Esophagus squamous epithelium (tissue), 4 donors: Measurements from ENCODE around the gene MTRR.

Experiments
- POLR2A ChIP-seq, 4 donors: fragments of 450-650 bp; IDR thresholded peaks; one replicate each; pipeline ENCODE4 v1.6.1; 2017; ENCODE audit warnings: antibody characterized with exemption in 4 of 4, mild to moderate bottlenecking in 4 of 4, moderate library complexity in 3 of 4
- TF ChIP-seq, protein P1 (sequence below), 6 experiments: fragments of 450-650 bp in 4 of 6; fragments of 200-600 bp in 2 of 6; sonication (generic) in 2 of 6; IDR thresholded peaks; one replicate each; pipeline ENCODE4 v1.5.1; 2016 to 2019; ENCODE audit warnings: antibody characterized with exemption in 6 of 6, mild to moderate bottlenecking in 4 of 6, moderate library complexity in 4 of 6

DNA sequence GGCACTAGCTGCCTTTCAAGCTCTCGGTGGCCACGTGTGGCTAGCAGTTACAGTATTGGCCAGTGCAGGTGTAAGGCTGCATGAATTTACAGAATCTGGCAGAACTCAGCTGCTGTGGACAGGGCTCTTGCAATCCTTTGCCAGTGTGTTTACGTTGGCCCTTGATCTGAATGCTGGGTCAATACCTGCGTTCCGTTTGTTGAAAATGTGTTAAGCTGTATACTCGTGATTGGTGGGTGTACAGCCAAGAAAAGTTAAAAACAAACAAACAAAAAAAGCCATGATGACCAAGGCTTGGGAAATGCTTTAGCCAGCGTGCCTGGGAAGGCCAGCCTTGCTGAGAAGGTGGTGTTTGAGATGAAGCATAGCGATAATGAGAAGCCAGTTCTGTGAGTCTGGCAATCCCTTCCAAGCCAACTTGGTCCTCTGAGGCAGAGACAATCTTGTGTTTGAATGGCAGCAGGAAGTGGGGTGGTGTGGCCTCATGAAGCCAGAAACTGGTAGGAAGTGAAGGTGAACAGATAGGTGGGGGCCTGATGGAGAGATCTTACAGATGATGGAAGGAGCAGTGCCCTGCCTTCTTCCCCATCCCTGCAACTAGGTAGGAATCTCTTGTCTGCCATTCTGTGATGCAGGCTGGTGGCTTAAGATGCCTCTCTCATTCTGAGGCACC, 17.2 kb upstream of the MTRR start:
- TF ChIP-seq, protein P1, sequence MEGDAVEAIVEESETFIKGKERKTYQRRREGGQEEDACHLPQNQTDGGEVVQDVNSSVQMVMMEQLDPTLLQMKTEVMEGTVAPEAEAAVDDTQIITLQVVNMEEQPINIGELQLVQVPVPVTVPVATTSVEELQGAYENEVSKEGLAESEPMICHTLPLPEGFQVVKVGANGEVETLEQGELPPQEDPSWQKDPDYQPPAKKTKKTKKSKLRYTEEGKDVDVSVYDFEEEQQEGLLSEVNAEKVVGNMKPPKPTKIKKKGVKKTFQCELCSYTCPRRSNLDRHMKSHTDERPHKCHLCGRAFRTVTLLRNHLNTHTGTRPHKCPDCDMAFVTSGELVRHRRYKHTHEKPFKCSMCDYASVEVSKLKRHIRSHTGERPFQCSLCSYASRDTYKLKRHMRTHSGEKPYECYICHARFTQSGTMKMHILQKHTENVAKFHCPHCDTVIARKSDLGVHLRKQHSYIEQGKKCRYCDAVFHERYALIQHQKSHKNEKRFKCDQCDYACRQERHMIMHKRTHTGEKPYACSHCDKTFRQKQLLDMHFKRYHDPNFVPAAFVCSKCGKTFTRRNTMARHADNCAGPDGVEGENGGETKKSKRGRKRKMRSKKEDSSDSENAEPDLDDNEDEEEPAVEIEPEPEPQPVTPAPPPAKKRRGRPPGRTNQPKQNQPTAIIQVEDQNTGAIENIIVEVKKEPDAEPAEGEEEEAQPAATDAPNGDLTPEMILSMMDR (IDR thresholded peaks at IDR 0.05): no peak
- no peak for TF ChIP-seq POLR2A (IDR thresholded peaks at IDR 0.05)
